Muscle layer of duodenum (tissue), 2 donors: ENCODE results near the gene TNS3.

ENCODE experiments used
- H3K27ac ChIP-seq: one replicate; pipeline ENCODE4 v1.7.0; 2013; ENCODE audit warnings: mild to moderate bottlenecking, low read length
- H3K27me3 ChIP-seq: one replicate; pipeline ENCODE4 v1.7.0; 2013; ENCODE audit warnings: low read depth, mild to moderate bottlenecking, control low read depth, low read length
- H3K36me3 ChIP-seq, 2 donors: one replicate each; pipeline ENCODE4 v1.7.0; 2013; ENCODE audit warnings: low read length in 2 of 2, control low read depth in 1 of 2, mild to moderate bottlenecking in 1 of 2; ENCODE audit not compliant: insufficient read depth in 2 of 2, control insufficient read depth in 1 of 2
- H3K4me1 ChIP-seq, 2 donors: one replicate each; pipeline ENCODE4 v1.7.0; 2013; ENCODE audit warnings: low read length in 2 of 2, mild to moderate bottlenecking in 2 of 2, control low read depth in 1 of 2, moderate library complexity in 1 of 2; ENCODE audit not compliant: insufficient read depth in 2 of 2, control insufficient read depth in 1 of 2
- H3K4me3 ChIP-seq, 2 donors: one replicate each; pipeline ENCODE4 v1.7.0; 2013; ENCODE audit warnings: low read length in 2 of 2, low read depth in 1 of 2, mild to moderate bottlenecking in 1 of 2
- H3K9me3 ChIP-seq, 2 donors: one replicate each; pipeline ENCODE4 v1.7.0; 2013; ENCODE audit warnings: low read length in 2 of 2, control low read depth in 1 of 2, mild to moderate bottlenecking in 1 of 2; ENCODE audit not compliant: control insufficient read depth in 1 of 2
- donor health status: healthy.

The TNS3 gene

GRCh38 chr7:47504551-47505311, 77.2 kb downstream of the TNS3 start:
- Histone ChIP-seq H3K4me3 (no peak overlapping the region), H3K27me3 (no peaks in the 10 kb centered on the region), H3K4me1 (peaks cover 6 to 11% of the 10 kb centered on the region in 2 donors), H3K27ac (no peak overlapping the region), H3K36me3 (no peaks in the 10 kb centered on the region), H3K9me3 (no peaks in the 10 kb centered on the region)

GRCh38 chr7:47503281-47503680, 78.6 kb downstream of the TNS3 start:
- Histone ChIP-seq H3K9me3 (no peaks in the 10 kb centered on the region), H3K4me1 (peaks cover 6 to 11% of the 10 kb centered on the region in 2 donors), H3K36me3 (no peaks in the 10 kb centered on the region), H3K27ac (peak overlapping the region; percentile 47), H3K4me3 (no peak overlapping the region), H3K27me3 (no peaks in the 10 kb centered on the region)

- Histone ChIP-seq H3K27me3 (no peaks in the 10 kb centered on the region), H3K4me3 (no peak overlapping the region), H3K9me3 (no peaks in the 10 kb centered on the region), H3K36me3 (no peaks in the 10 kb centered on the region), H3K27ac (no peak overlapping the region), H3K4me1 (peaks cover 15 to 20% of the 10 kb centered on the region in 2 donors)
These were observed 79.6 kb downstream of the TNS3 start for GRCh38 chr7:47502240-47502877.

- Histone ChIP-seq H3K4me1 (peaks cover 9 to 28% of the 10 kb centered on the region in 2 donors), H3K9me3 (no peaks in the 10 kb centered on the region), H3K27ac (no peak overlapping the region), H3K27me3 (no peaks in the 10 kb centered on the region), H3K4me3 (no peak overlapping the region), H3K36me3 (no peaks in the 10 kb centered on the region)
These were observed 80.5 kb downstream of the TNS3 start for GRCh38 chr7:47501406-47501805.

- Histone ChIP-seq H3K36me3 (no peaks in the 10 kb centered on the region), H3K4me3 (no peak overlapping the region), H3K27ac (no peak overlapping the region), H3K9me3 (no peaks in the 10 kb centered on the region), H3K4me1 (peaks cover 9 to 33% of the 10 kb centered on the region in 2 donors), H3K27me3 (no peaks in the 10 kb centered on the region)
These were observed 81.8 kb downstream of the TNS3 start for GRCh38 chr7:47500103-47500563.

- H3K4me3 ChIP-seq, result no peak overlapping the region
- H3K27me3 ChIP-seq, result no peaks in the 10 kb centered on the region
- no peaks in the 10 kb centered on the region for H3K36me3 ChIP-seq
- H3K9me3 ChIP-seq, result no peaks in the 10 kb centered on the region
- H3K27ac ChIP-seq, result peak overlapping the region; percentile 35
- peaks cover 13 to 40% of the 10 kb centered on the region in 2 donors for H3K4me1 ChIP-seq
These were observed 83.5 kb downstream of the TNS3 start for GRCh38 chr7:47498229-47499056.

- no peaks in the 10 kb centered on the region for H3K27me3 ChIP-seq
- H3K4me3 ChIP-seq, result no peak overlapping the region
- H3K4me1 ChIP-seq, result peaks cover 13 to 38% of the 10 kb centered on the region in 2 donors
- H3K9me3 ChIP-seq, result no peaks in the 10 kb centered on the region
- H3K27ac ChIP-seq, result peak overlapping the region; percentile 31
- H3K36me3 ChIP-seq, result no peaks in the 10 kb centered on the region
These were observed 84.4 kb downstream of the TNS3 start for GRCh38 chr7:47497367-47498096.

GRCh38 chr7:47496666-47497065, 85.2 kb downstream of the TNS3 start:
- H3K4me1 ChIP-seq, result peaks cover 13 to 29% of the 10 kb centered on the region in 2 donors
- no peak overlapping the region for H3K27ac ChIP-seq
- H3K9me3 ChIP-seq, result no peaks in the 10 kb centered on the region
- H3K4me3 ChIP-seq, result no peak overlapping the region
- no peaks in the 10 kb centered on the region for H3K36me3 ChIP-seq
- H3K27me3 ChIP-seq, result no peaks in the 10 kb centered on the region

- no peaks in the 10 kb centered on the region for H3K36me3 ChIP-seq
- no peaks in the 10 kb centered on the region for H3K27me3 ChIP-seq
- H3K4me1 ChIP-seq, result peaks cover 13 to 29% of the 10 kb centered on the region in 2 donors
- no peaks in the 10 kb centered on the region for H3K9me3 ChIP-seq
- H3K27ac ChIP-seq, result no peak overlapping the region
- H3K4me3 ChIP-seq, result no peak overlapping the region
These were observed 85.8 kb downstream of the TNS3 start for GRCh38 chr7:47496056-47496665.

GRCh38 chr7:47493976-47494911, 87.7 kb downstream of the TNS3 start:
- Histone ChIP-seq H3K4me1 (peaks cover 13 to 29% of the 10 kb centered on the region in 2 donors), H3K4me3 (peak overlapping the region in 1 of 2 donors; percentile 22)

More at GRCh38 chr7:47493976-47494911, 87.7 kb downstream of the TNS3 start:
- H3K36me3 ChIP-seq, result no peaks in the 10 kb centered on the region
- H3K9me3 ChIP-seq, result no peaks in the 10 kb centered on the region
- H3K27me3 ChIP-seq, result no peaks in the 10 kb centered on the region
- peak overlapping the region; percentile 58 for H3K27ac ChIP-seq
